ENCODE results near the gene STON1. TPM values are rescaled to one million over a fixed set of nuclear protein-coding genes. Genes with fewer than 3 reads are reported as not detected.

STON1 gene
- total RNA-seq, 5 donors from 2014 or later (not counting 1 experiment from before 2014, with no cell fraction given) = 2.5 to 3.8 (median 2.6) TPM

- Histone ChIP-seq H3K4me3 (ENCODE audit: control insufficient read depth in 1 of 2, extremely low read depth in 1 of 2, low read length in 1 of 2) (no peak overlapping the region), H3K27ac (ENCODE audit: low read length) (no peak overlapping the region), H3K36me3 (ENCODE audit: control insufficient read depth in 2 of 2, extremely low read depth in 1 of 2, insufficient read depth in 1 of 2, low read length in 1 of 2) (peaks cover 0 to 20% of the 10 kb centered on the region in 2 donors), H3K4me1 (ENCODE audit: control insufficient read depth in 1 of 2, extremely low read depth in 1 of 2, insufficient read depth in 2 of 2, low read length in 2 of 2) (peaks cover 0 to 10% of the 10 kb centered on the region in 2 experiments), H3K9me3 (no peaks in the 10 kb centered on the region), H3K27me3 (replicated peaks in 1 of 2; ENCODE audit: control insufficient read depth in 2 of 2, extremely low read depth in 1 of 2, insufficient read depth in 2 of 2, low read length in 1 of 2) (peaks cover 0 to 9% of the 10 kb centered on the region in 2 experiments)
- no peak overlapping the region for H3K4me3 Mint-ChIP-seq
- no peaks in the 10 kb centered on the region for H3K27me3 Mint-ChIP-seq
- ATAC-seq (replicated peaks in 1 of 4) (no peak), DNase-seq (no peak)
- peaks cover 23% of the 10 kb centered on the region for H3K36me3 Mint-ChIP-seq
- H3K9me3 Mint-ChIP-seq = no peaks in the 10 kb centered on the region
- ChIA-PET CTCF (interaction anchor here in 1 of 2 donors (0.6 kb wide), 1 partner anchor 723 kb away, joined by 3 read pairs; no protein-coding TSS in a partner anchor), POLR2A (interaction anchor here in 1 of 2 donors (0.5 to 1.0 kb wide), 2 partner anchors 67 to 117 kb away, joined by 3 to 11 read pairs; no protein-coding TSS in a partner anchor)
- 100% methylated on average over 4 of the region's 11 CpGs for WGBS (ENCODE audit: insufficient coverage)
- no peak overlapping the region for H3K27ac Mint-ChIP-seq
- H3K4me1 Mint-ChIP-seq = peaks cover 8 to 15% (median 9%) of the 10 kb centered on the region in 3 donors
Observed at GRCh38 chr2:48525269-48525943, 4.5 kb upstream of the STON1 start.

GRCh38 chr2:48527226-48527885, 2.6 kb upstream of the STON1 start:
- POLR2A ChIA-PET = interaction anchor here in 1 of 2 donors (0.5 kb wide), 2 partner anchors 9 to 26 kb away, joined by 3 to 5 read pairs; no protein-coding TSS in a partner anchor
- H3K4me1 ChIP-seq (ENCODE audit: control insufficient read depth in 1 of 2, extremely low read depth in 1 of 2, insufficient read depth in 2 of 2, low read length in 2 of 2) = peaks cover 0 to 14% of the 10 kb centered on the region in 2 experiments
- peaks cover 0 to 12% of the 10 kb centered on the region in 2 experiments for H3K27me3 ChIP-seq (replicated peaks in 1 of 2; ENCODE audit: control insufficient read depth in 2 of 2, extremely low read depth in 1 of 2, insufficient read depth in 2 of 2, low read length in 1 of 2)
- no peak overlapping the region for H3K4me3 Mint-ChIP-seq
- H3K27me3 Mint-ChIP-seq = no peaks in the 10 kb centered on the region
- peaks cover 0 to 6% of the 10 kb centered on the region in 2 donors for H3K36me3 ChIP-seq (ENCODE audit: control insufficient read depth in 2 of 2, extremely low read depth in 1 of 2, insufficient read depth in 1 of 2, low read length in 1 of 2)
- H3K4me1 Mint-ChIP-seq = peaks cover 15 to 22% (median 20%) of the 10 kb centered on the region in 3 donors
- H3K9me3 ChIP-seq = no peaks in the 10 kb centered on the region
- no peak for DNase-seq
- CTCF ChIA-PET = interaction anchor here in 1 of 2 donors (0.7 kb wide), 1 partner anchor 799 kb away, joined by 6 read pairs; no protein-coding TSS in a partner anchor
- H3K27ac ChIP-seq (ENCODE audit: low read length) = no peak overlapping the region
- WGBS (ENCODE audit: insufficient coverage) = 100% methylated on average over 1 of the region's 2 CpGs
- H3K36me3 Mint-ChIP-seq = peaks cover 10% of the 10 kb centered on the region
- no peaks in the 10 kb centered on the region for H3K9me3 Mint-ChIP-seq
- no peak for ATAC-seq (replicated peaks in 1 of 4)
- H3K4me3 ChIP-seq (ENCODE audit: control insufficient read depth in 1 of 2, extremely low read depth in 1 of 2, low read length in 1 of 2) = no peak overlapping the region
- H3K27ac Mint-ChIP-seq = no peak overlapping the region

DNA sequence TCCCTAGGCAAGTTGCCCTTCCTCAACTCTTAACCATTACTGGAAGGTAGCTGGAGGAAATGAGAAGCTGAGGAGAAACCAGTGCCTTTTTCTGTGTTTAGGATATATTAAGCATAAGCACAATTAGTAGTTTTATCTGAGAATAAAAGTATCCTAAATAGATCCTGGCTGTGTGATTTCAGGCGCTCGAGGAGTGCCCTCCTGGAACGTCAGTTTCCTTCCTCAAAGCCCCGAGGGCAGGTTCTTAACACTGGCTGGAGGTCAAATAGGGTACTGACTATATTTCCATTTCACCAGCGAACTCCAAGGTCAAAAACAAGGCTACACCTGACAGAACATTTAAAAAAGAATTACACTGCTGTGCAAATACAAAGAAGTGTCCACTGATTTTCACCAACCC, 1.5 kb upstream of the STON1 start:
- Histone ChIP-seq H3K9me3 (no peaks in the 10 kb centered on the region), H3K27me3 (replicated peaks in 1 of 2; ENCODE audit: control insufficient read depth in 2 of 2, extremely low read depth in 1 of 2, insufficient read depth in 2 of 2, low read length in 1 of 2) (peaks cover 0 to 12% of the 10 kb centered on the region in 2 experiments), H3K27ac (ENCODE audit: low read length) (no peak overlapping the region), H3K4me1 (ENCODE audit: control insufficient read depth in 1 of 2, extremely low read depth in 1 of 2, insufficient read depth in 2 of 2, low read length in 2 of 2) (peaks cover 0 to 14% of the 10 kb centered on the region in 2 experiments), H3K36me3 (ENCODE audit: control insufficient read depth in 2 of 2, extremely low read depth in 1 of 2, insufficient read depth in 1 of 2, low read length in 1 of 2) (peaks cover 0 to 6% of the 10 kb centered on the region in 2 donors), H3K4me3 (ENCODE audit: control insufficient read depth in 1 of 2, extremely low read depth in 1 of 2, low read length in 1 of 2) (no peak overlapping the region)
- CTCF ChIA-PET = interaction anchor here in 1 of 2 donors (0.6 kb wide), 1 partner anchor 84 kb away, joined by 6 read pairs; no protein-coding TSS in a partner anchor
- DNase-seq (no peak), ATAC-seq (replicated peaks in 1 of 4) (no peak)
- peak overlapping the region; percentile 44 to 93 (median 61) for H3K4me3 Mint-ChIP-seq
- no peaks in the 10 kb centered on the region for H3K9me3 Mint-ChIP-seq
- POLR2A ChIA-PET = no interaction called here
- 100% methylated on average over 1 of the region's 5 CpGs for WGBS (ENCODE audit: insufficient coverage)
- no peaks in the 10 kb centered on the region for H3K27me3 Mint-ChIP-seq
- no peak overlapping the region for H3K27ac Mint-ChIP-seq
- peaks cover 10% of the 10 kb centered on the region for H3K36me3 Mint-ChIP-seq
- peaks cover 15 to 22% (median 20%) of the 10 kb centered on the region in 3 donors for H3K4me1 Mint-ChIP-seq

DNA sequence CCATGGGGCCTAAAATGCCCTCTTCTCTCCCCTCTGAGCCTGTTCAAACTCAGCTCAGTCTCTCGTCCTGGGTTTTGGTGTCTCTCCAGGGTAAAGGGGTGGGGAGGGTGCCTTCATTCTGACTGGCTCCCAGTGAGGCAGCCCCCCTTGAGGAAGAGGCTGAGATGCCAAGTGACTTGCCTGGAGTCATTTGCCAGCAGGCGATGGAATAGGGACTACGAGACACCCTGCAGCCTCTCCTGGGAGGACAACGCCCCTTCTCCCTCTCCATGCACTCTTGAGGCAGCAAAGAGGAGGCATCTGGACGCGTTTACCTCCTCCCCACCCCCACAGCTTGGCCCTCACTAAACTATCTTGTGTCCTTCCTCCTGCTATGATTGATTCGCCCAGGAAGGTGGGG, 760 bp upstream of the STON1 start:
- H3K9me3 ChIP-seq = no peaks in the 10 kb centered on the region
- no peak overlapping the region for H3K4me3 ChIP-seq (ENCODE audit: control insufficient read depth in 1 of 2, extremely low read depth in 1 of 2, low read length in 1 of 2)
- H3K9me3 Mint-ChIP-seq = no peaks in the 10 kb centered on the region
- 96% methylated on average over 3 of the region's 7 CpGs for WGBS (ENCODE audit: insufficient coverage)
- DNase-seq (no peak), ATAC-seq (replicated peaks in 1 of 4) (no peak)
- POLR2A ChIA-PET = no interaction called here
- H3K27me3 Mint-ChIP-seq = no peaks in the 10 kb centered on the region
- peaks cover 0 to 6% of the 10 kb centered on the region in 2 donors for H3K36me3 ChIP-seq (ENCODE audit: control insufficient read depth in 2 of 2, extremely low read depth in 1 of 2, insufficient read depth in 1 of 2, low read length in 1 of 2)
- no peak overlapping the region for H3K27ac ChIP-seq (ENCODE audit: low read length)
- H3K27me3 ChIP-seq (replicated peaks in 1 of 2; ENCODE audit: control insufficient read depth in 2 of 2, extremely low read depth in 1 of 2, insufficient read depth in 2 of 2, low read length in 1 of 2) = peaks cover 0 to 12% of the 10 kb centered on the region in 2 experiments
- peak overlapping the region; percentile 61 to 93 (median 78) for H3K4me3 Mint-ChIP-seq
- H3K36me3 Mint-ChIP-seq = peaks cover 10% of the 10 kb centered on the region
- peaks cover 0 to 14% of the 10 kb centered on the region in 2 experiments for H3K4me1 ChIP-seq (ENCODE audit: control insufficient read depth in 1 of 2, extremely low read depth in 1 of 2, insufficient read depth in 2 of 2, low read length in 2 of 2)
- CTCF ChIA-PET = no interaction called here
- H3K4me1 Mint-ChIP-seq = peaks cover 15 to 22% (median 20%) of the 10 kb centered on the region in 3 donors
- H3K27ac Mint-ChIP-seq = no peak overlapping the region

DNA sequence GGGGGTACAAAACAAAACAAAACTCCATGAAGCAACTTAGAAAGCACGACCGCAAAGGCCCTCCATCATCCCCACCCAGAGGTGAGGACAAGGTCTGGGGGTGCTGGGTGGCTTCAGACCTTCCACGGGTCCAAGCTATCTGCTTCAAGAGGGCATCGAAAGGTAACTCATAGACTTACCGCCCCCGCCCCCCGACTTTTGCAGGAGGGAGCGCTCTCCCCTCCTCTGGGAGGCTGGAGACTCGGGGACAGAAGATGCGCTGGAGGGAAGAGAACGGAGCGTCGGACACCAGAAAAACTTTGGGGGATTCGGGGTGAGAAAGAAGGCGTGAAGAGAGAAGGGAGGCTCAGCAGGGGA, 300 bp upstream of the STON1 start:
- H3K4me1 ChIP-seq (ENCODE audit: control insufficient read depth in 1 of 2, extremely low read depth in 1 of 2, insufficient read depth in 2 of 2, low read length in 2 of 2) = peaks cover 0 to 14% of the 10 kb centered on the region in 2 experiments
- H3K27ac Mint-ChIP-seq = peak overlapping the region in 1 of 2 donors; percentile 48
- peaks cover 10% of the 10 kb centered on the region for H3K36me3 Mint-ChIP-seq
- no peak overlapping the region for H3K27ac ChIP-seq (ENCODE audit: low read length)
- peaks cover 0 to 12% of the 10 kb centered on the region in 2 experiments for H3K27me3 ChIP-seq (replicated peaks in 1 of 2; ENCODE audit: control insufficient read depth in 2 of 2, extremely low read depth in 1 of 2, insufficient read depth in 2 of 2, low read length in 1 of 2)
- H3K4me3 Mint-ChIP-seq = peak overlapping the region; percentile 78 to 93 (median 85)
- CTCF ChIA-PET = no interaction called here
- H3K36me3 ChIP-seq (ENCODE audit: control insufficient read depth in 2 of 2, extremely low read depth in 1 of 2, insufficient read depth in 1 of 2, low read length in 1 of 2) = peaks cover 0 to 6% of the 10 kb centered on the region in 2 donors
- no CpG with 5 or more reads among the region's 15 CpGs for WGBS (ENCODE audit: insufficient coverage)
- no peaks in the 10 kb centered on the region for H3K27me3 Mint-ChIP-seq
- peak overlapping the region; percentile 40 to 46 for H3K4me3 ChIP-seq (ENCODE audit: control insufficient read depth in 1 of 2, extremely low read depth in 1 of 2, low read length in 1 of 2)
- peaks cover 15 to 22% (median 20%) of the 10 kb centered on the region in 3 donors for H3K4me1 Mint-ChIP-seq
- DNase-seq (peak in 1 of 35 experiments; percentile 2), ATAC-seq (replicated peaks in 1 of 4) (peak in 3 of 4 experiments; percentile 29 to 44 (median 33))
- H3K9me3 Mint-ChIP-seq = no peaks in the 10 kb centered on the region
- POLR2A ChIA-PET = no interaction called here
- H3K9me3 ChIP-seq = no peaks in the 10 kb centered on the region

- peaks cover 0 to 14% of the 10 kb centered on the region in 2 experiments for H3K4me1 ChIP-seq (ENCODE audit: control insufficient read depth in 1 of 2, extremely low read depth in 1 of 2, insufficient read depth in 2 of 2, low read length in 2 of 2)
- ATAC-seq (replicated peaks in 1 of 4) (no peak), DNase-seq (no peak)
- ChIA-PET CTCF (no interaction called here), POLR2A (interaction anchor here in 1 of 2 donors (0.5 kb wide), 1 partner anchor 83 kb away, joined by 3 read pairs; no protein-coding TSS in a partner anchor)
- H3K4me1 Mint-ChIP-seq = peaks cover 15 to 22% (median 20%) of the 10 kb centered on the region in 3 donors
- no peak overlapping the region for H3K27ac ChIP-seq (ENCODE audit: low read length)
- H3K4me3 Mint-ChIP-seq = peak overlapping the region; percentile 76 to 93 (median 79)
- H3K27me3 Mint-ChIP-seq = no peaks in the 10 kb centered on the region
- H3K9me3 ChIP-seq = no peaks in the 10 kb centered on the region
- WGBS (ENCODE audit: insufficient coverage) = 100% methylated on average over 1 of the region's 6 CpGs
- no peaks in the 10 kb centered on the region for H3K9me3 Mint-ChIP-seq
- H3K36me3 Mint-ChIP-seq = peaks cover 7% of the 10 kb centered on the region
- peaks cover 0 to under 1% of the 10 kb centered on the region in 2 donors for H3K36me3 ChIP-seq (ENCODE audit: control insufficient read depth in 2 of 2, extremely low read depth in 1 of 2, insufficient read depth in 1 of 2, low read length in 1 of 2)
- no peak overlapping the region for H3K4me3 ChIP-seq (ENCODE audit: control insufficient read depth in 1 of 2, extremely low read depth in 1 of 2, low read length in 1 of 2)
- peaks cover 0 to 12% of the 10 kb centered on the region in 2 experiments for H3K27me3 ChIP-seq (replicated peaks in 1 of 2; ENCODE audit: control insufficient read depth in 2 of 2, extremely low read depth in 1 of 2, insufficient read depth in 2 of 2, low read length in 1 of 2)
- no peak overlapping the region for H3K27ac Mint-ChIP-seq
Observed at GRCh38 chr2:48531141-48531648, 1.2 kb downstream of the STON1 start.
